Measurements from ENCODE around the gene MBNL3. TPM values are rescaled to one million over a fixed set of nuclear protein-coding genes. Genes with fewer than 3 reads are reported as not detected.

Gene MBNL3
- total RNA-seq, 1 donor from 2014 or later: 3.1 TPM

DNA sequence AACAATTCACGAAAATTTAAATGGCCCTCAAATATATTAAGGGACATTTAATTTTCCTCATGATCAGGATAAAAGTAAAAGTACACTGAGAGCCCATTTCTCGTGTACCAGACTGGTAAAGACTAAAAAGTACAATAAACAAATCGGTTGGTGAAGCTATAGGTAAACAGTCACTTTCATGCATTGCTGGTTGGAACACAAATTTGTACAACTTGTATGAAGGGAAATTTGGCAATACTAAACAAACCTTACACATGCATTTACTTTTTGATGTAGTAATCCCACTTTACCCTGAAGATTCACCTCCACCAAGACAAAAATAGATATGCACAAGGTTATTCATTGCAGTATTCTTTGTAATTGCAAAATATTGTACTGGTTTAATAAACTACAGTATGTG is 31.4 kb upstream of the MBNL3 start:
- no peak overlapping the region for H3K4me3 ChIP-seq
- no peak overlapping the region for H3K27ac ChIP-seq
- DNase-seq (ENCODE audit: low spot score in 2 of 2): no peak
- H3K27me3 ChIP-seq: no peaks in the 10 kb centered on the region
- TF ChIP-seq, protein P1, sequence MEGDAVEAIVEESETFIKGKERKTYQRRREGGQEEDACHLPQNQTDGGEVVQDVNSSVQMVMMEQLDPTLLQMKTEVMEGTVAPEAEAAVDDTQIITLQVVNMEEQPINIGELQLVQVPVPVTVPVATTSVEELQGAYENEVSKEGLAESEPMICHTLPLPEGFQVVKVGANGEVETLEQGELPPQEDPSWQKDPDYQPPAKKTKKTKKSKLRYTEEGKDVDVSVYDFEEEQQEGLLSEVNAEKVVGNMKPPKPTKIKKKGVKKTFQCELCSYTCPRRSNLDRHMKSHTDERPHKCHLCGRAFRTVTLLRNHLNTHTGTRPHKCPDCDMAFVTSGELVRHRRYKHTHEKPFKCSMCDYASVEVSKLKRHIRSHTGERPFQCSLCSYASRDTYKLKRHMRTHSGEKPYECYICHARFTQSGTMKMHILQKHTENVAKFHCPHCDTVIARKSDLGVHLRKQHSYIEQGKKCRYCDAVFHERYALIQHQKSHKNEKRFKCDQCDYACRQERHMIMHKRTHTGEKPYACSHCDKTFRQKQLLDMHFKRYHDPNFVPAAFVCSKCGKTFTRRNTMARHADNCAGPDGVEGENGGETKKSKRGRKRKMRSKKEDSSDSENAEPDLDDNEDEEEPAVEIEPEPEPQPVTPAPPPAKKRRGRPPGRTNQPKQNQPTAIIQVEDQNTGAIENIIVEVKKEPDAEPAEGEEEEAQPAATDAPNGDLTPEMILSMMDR (IDR thresholded peaks at IDR 0.05): no peak
- H3K9me3 ChIP-seq: no peaks in the 10 kb centered on the region
- H3K4me1 ChIP-seq: no peaks in the 10 kb centered on the region
- intact Hi-C loops (cut with DNase I): no loop called here
- H3K36me3 ChIP-seq: no peaks in the 10 kb centered on the region

DNA sequence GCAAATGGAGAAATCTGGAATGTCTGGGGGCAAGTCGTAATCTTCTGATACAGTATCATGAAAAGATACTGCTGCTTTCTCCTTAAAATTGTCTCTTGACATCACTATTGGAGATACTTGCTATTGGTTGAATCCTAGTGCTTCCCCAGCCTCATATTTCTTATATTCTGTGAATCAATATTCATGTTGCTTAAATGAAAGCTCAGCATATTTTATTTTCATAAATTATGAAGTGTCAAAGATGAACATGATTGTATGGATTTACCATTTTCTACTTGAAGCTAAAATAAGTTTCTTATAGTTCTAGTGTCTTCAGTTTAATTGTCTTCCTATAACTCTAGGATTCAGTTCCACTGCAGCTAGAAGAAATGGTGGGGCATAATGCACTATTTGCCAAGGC is 29.6 kb upstream of the MBNL3 start:
- Histone ChIP-seq H3K4me1 (no peaks in the 10 kb centered on the region), H3K27me3 (no peaks in the 10 kb centered on the region), H3K27ac (no peak overlapping the region), H3K36me3 (no peaks in the 10 kb centered on the region), H3K4me3 (no peak overlapping the region), H3K9me3 (no peaks in the 10 kb centered on the region)
- intact Hi-C loops (cut with DNase I): no loop called here
- DNase-seq (ENCODE audit: low spot score in 2 of 2): no peak
- TF ChIP-seq, protein P1 (IDR thresholded peaks at IDR 0.05): no peak

DNA sequence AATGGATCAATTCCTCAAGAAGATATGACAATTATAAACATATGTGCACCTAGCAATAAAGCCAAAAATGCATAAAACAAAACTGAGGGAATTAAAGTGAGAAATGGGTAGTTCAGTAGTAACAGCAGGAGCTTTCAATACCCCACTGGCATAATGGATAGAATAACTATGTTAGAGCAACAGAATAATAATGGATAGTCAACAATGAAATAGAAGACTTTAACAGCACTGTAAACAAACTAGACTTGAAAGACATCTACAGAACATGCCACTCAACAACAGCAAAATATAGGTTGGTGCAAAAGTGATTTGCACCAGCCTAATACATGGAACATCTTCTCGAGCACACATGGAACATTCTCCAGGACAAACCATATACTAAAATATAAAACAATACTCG is 20.0 kb upstream of the MBNL3 start:
- no peaks in the 10 kb centered on the region for H3K36me3 ChIP-seq
- H3K4me3 ChIP-seq: no peak overlapping the region
- H3K4me1 ChIP-seq: no peaks in the 10 kb centered on the region
- DNase-seq (ENCODE audit: low spot score in 2 of 2): no peak
- no peak overlapping the region for H3K27ac ChIP-seq
- intact Hi-C loops (cut with DNase I): no loop called here
- no peaks in the 10 kb centered on the region for H3K27me3 ChIP-seq
- TF ChIP-seq, protein P1 (IDR thresholded peaks at IDR 0.05): no peak
- H3K9me3 ChIP-seq: no peaks in the 10 kb centered on the region

GRCh38 chrX:132505116-132505515 is 16.3 kb upstream of the MBNL3 start:
- Histone ChIP-seq H3K4me3 (no peak overlapping the region), H3K36me3 (no peaks in the 10 kb centered on the region), H3K9me3 (no peaks in the 10 kb centered on the region), H3K27ac (no peak overlapping the region), H3K27me3 (no peaks in the 10 kb centered on the region), H3K4me1 (no peaks in the 10 kb centered on the region)
- TF ChIP-seq, protein P1 (IDR thresholded peaks at IDR 0.05): no peak
- intact Hi-C loops (cut with DNase I): no loop called here
- DNase-seq (ENCODE audit: low spot score in 2 of 2): no peak

DNA sequence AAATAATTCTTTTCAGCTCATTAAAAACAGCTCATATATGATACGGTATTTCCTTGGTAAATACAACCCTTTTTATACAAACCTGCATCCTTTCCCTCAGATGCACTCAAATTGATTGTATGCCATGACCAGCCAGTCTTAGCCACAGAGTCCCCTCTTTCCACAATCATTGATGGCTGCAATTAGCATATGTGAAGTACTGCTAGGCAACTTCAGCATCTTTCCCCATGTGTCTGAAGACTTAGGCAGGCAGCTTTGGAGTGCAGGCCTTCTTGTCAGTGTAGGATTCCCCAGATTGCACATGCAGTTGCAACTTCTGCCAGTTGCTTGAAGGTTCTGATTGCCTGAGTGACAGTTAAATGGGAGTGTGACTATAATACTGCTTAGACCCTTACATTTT is 15.6 kb upstream of the MBNL3 start:
- Histone ChIP-seq H3K4me3 (no peak overlapping the region), H3K9me3 (no peaks in the 10 kb centered on the region), H3K27me3 (no peaks in the 10 kb centered on the region), H3K4me1 (no peaks in the 10 kb centered on the region), H3K27ac (no peak overlapping the region), H3K36me3 (no peaks in the 10 kb centered on the region)
- no peak for DNase-seq (ENCODE audit: low spot score in 2 of 2)
- intact Hi-C loops (cut with DNase I): no loop called here
- TF ChIP-seq, protein P1 (IDR thresholded peaks at IDR 0.05): no peak

- Histone ChIP-seq H3K4me3 (no peak overlapping the region), H3K27me3 (no peaks in the 10 kb centered on the region), H3K27ac (no peak overlapping the region), H3K36me3 (no peaks in the 10 kb centered on the region), H3K4me1 (no peaks in the 10 kb centered on the region), H3K9me3 (no peaks in the 10 kb centered on the region)
- TF ChIP-seq, protein P1 (IDR thresholded peaks at IDR 0.05): no peak
- no peak for DNase-seq (ENCODE audit: low spot score in 2 of 2)
- intact Hi-C loops (cut with DNase I): no loop called here
These were observed 12.8 kb upstream of the MBNL3 start for GRCh38 chrX:132501606-132502005.
